LNCaP clone FGC (cell line): ENCODE data around the gene ALDH3B2.
A peak's percentile ranks its signal among the peaks of the same experiment; 100 is the strongest.
"Not testable (repeated sequence)": the region's sequence is repeated elsewhere in the genome, so short reads cannot be mapped to it uniquely, and the experiment has no call there.

ENCODE experiments used
- DNase-seq: peaks from one replicate; pipeline ENCODE4 v3.0.0-alpha.2; 2011; ENCODE audit warnings: low read depth
- H3K4me3 ChIP-seq: 2 replicates; pipeline ENCODE4 v1.5.1; 2011; ENCODE audit warnings: mild to moderate bottlenecking, low read depth, low read length, control low read depth
- CTCF ChIP-seq: IDR thresholded peaks from 2 replicates; pipeline ENCODE4 v1.5.1; 2012; ENCODE audit warnings: mild to moderate bottlenecking; ENCODE audit not compliant: control insufficient read depth, insufficient read depth; ENCODE audit errors: extremely low read depth

The ALDH3B2 gene

GRCh38 chr11:67619683-67620618 is 54.5 kb downstream of the ALDH3B2 start:
- H3K4me3 ChIP-seq, DNase-seq: not testable (repeated sequence)

- not testable (repeated sequence) for H3K4me3 ChIP-seq, DNase-seq
These were observed 55.3 kb downstream of the ALDH3B2 start for GRCh38 chr11:67618901-67619659.

- no peak overlapping the region for H3K4me3 ChIP-seq
- TF ChIP-seq CTCF, result no peak
- DNase-seq, result no peak
These were observed 57.0 kb downstream of the ALDH3B2 start for GRCh38 chr11:67617243-67617953.

GRCh38 chr11:67616431-67617242 is 57.8 kb downstream of the ALDH3B2 start:
- no peak for DNase-seq
- H3K4me3 ChIP-seq, result no peak overlapping the region
- TF ChIP-seq CTCF, result no peak

- no peak overlapping the region for H3K4me3 ChIP-seq
- DNase-seq, result no peak
- no peak for TF ChIP-seq CTCF
These were observed 58.5 kb downstream of the ALDH3B2 start for GRCh38 chr11:67615728-67616430.

- peak; percentile 69 for TF ChIP-seq CTCF
- DNase-seq, result peak; percentile 19
- no peak overlapping the region for H3K4me3 ChIP-seq
These were observed 59.4 kb downstream of the ALDH3B2 start for GRCh38 chr11:67614730-67615714.
